ENCODE results near the gene ZNF692.
"Not testable (repeated sequence)": the region's sequence is repeated elsewhere in the genome, so short reads cannot be mapped to it uniquely, and the experiment has no call there.

The ZNF692 gene

GRCh38 chr1:248807067-248807737, 51.7 kb downstream of the ZNF692 start:
- DNase-seq (ENCODE audit: low spot score) = peak; percentile 37

GRCh38 chr1:248805876-248806275, 53.0 kb downstream of the ZNF692 start:
- DNase-seq (ENCODE audit: low spot score) = no peak

DNA sequence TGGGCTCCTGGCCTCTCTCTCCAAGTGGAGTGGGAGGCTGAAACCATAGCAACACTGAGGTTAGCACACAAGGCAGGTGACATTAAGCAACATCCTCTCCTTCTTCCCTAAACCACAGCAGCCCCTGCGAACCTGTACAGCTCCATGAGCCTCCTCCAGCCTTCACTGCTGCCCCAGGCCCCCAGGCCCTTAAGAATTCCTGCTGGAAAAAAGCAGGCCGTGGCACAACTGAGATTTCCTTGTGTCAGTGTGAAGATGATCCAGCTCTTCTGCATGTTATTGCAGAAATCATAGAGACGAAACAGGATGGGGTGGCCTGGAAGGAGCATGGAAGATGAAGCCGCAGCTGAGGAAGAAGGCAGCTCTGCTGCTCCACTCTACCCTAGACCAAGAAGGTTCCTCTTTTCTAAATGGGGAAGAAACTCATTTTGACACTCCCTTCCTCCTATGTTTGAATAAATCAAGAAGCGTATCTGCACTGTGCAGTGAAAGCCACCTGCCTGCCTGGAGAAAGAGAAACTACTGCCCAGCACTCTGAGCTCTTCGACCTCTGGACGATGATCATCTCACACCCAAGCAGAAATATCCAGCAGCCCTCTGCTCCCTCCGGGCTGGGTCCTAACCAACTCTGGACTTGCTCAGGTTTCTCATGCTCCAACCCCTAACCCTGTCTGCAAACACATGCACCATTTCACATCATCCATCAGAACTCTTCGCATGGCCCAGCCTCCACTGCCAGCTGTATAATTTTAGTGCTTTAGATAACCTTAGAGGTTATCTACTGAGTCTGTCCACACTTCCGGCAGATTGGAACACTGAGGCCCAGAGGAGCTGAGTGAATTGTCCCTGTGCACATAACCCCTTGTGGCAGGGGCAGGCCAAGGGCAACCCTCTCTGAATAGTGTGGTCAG, 53.9 kb downstream of the ZNF692 start:
- no peak for DNase-seq (ENCODE audit: low spot score)

- DNase-seq (ENCODE audit: low spot score) = not testable (repeated sequence)
These were observed 55.4 kb downstream of the ZNF692 start for GRCh38 chr1:248803501-248803900.

- DNase-seq (ENCODE audit: low spot score) = no peak
These were observed 56.4 kb downstream of the ZNF692 start for GRCh38 chr1:248802454-248802853.

- no peak for DNase-seq (ENCODE audit: low spot score)
These were observed 58.4 kb downstream of the ZNF692 start for GRCh38 chr1:248800459-248800858.
